SH-SY5Y (cell line): Measurements from ENCODE around the gene COL25A1.

Source experiments
- GATA2 ChIP-seq: IDR thresholded peaks from 2 replicates; pipeline ENCODE4 v1.6.1; 2011; ENCODE audit warnings: mild to moderate bottlenecking, low read depth, low read length
- GATA3 ChIP-seq: IDR thresholded peaks from 2 replicates; pipeline ENCODE4 v1.6.1; 2011; ENCODE audit warnings: low read depth, mild to moderate bottlenecking, low read length, moderate library complexity

DNA sequence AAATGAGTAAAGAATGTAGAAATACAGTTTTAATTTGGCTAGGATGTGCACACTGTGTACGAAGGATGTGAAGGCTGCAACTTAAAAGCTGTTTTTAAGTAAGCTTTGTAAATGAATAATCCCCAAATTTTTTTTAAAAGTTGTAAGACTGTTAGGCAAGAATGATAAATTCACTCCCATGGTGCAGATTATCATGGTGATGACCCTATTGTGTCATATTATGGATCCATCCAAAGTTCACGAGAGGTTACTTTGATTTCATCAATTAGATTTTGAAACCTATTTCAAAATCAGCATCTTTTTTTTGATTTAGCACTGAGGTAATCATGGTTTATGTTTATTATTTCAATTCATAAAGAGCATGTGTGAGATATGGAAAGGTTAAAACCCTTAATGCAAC lies 476.7 kb downstream of the COL25A1 start:
- TF ChIP-seq GATA2 (no peak), GATA3 (no peak)
